HEK293 (cell line): ENCODE results near the gene C16orf78.
A peak's percentile ranks its signal among the peaks of the same experiment; 100 is the strongest.

Experiments
- CTCF ChIA-PET: fragments of 350-600 bp; formaldehyde crosslinking; extraction: SDS; loops from one replicate; lab custom pipeline; 2021; ENCODE audit warnings: antibody characterized with exemption; lab: Yijun Ruan, JAX
- POLR2A ChIA-PET: fragments of 300-600 bp; formaldehyde crosslinking; extraction: SDS; loops from one replicate; lab custom pipeline; 2020; ENCODE audit warnings: antibody characterized with exemption, inconsistent platforms; lab: Yijun Ruan, JAX
- H3K27ac ChIP-seq: fragments of 200-500 bp; sonication (Bioruptor generic); 2 replicates; pipeline ENCODE4 v1.5.1; 2014; ENCODE audit warnings: low read depth, low read length, control low read depth, inconsistent platforms; ENCODE audit errors: extremely low read depth
- H3K36me3 ChIP-seq, 2 experiments: fragments of 200-500 bp in 1 of 2; sonication (Bioruptor generic) in 1 of 2; 1 replicate in 1 of 2; 2 replicates in 1 of 2; pipeline ENCODE4 v1.5.1; 2014 to 2017; ENCODE audit warnings: inconsistent platforms in 2 of 2, low read length in 2 of 2; ENCODE audit not compliant: control insufficient read depth in 2 of 2, insufficient read depth in 1 of 2
- H3K4me1 ChIP-seq: fragments of 200-500 bp; sonication (Bioruptor generic); 2 replicates; pipeline ENCODE4 v1.5.1; 2014; ENCODE audit warnings: mild to moderate bottlenecking, low read length, inconsistent platforms; ENCODE audit not compliant: control insufficient read depth, insufficient read depth
- H3K4me3 ChIP-seq: 2 replicates; pipeline ENCODE4 v1.5.1; 2011; ENCODE audit warnings: low read depth, mild to moderate bottlenecking, control low read depth, low read length, moderate library complexity
- H3K9me3 ChIP-seq: fragments of 200-500 bp; sonication (Bioruptor generic); 2 replicates; pipeline ENCODE4 v1.5.1; 2014; ENCODE audit warnings: low read depth, low read length, inconsistent platforms; ENCODE audit not compliant: control insufficient read depth, insufficient read depth
- CTCF ChIP-seq: fragments of 450-650 bp; formaldehyde crosslinking; IDR thresholded peaks from 2 replicates; pipeline ENCODE4 v1.5.1; 2016; ENCODE audit warnings: missing biosample characterization, missing genetic modification characterization
- GFI1B ChIP-seq: fragments of 450-650 bp; formaldehyde crosslinking; IDR thresholded peaks from 2 replicates; pipeline ENCODE4 v1.5.1; 2016; ENCODE audit warnings: missing biosample characterization, missing genetic modification characterization
- INSM2 ChIP-seq: fragments of 450-650 bp; formaldehyde crosslinking; IDR thresholded peaks from 2 replicates; pipeline ENCODE4 v1.5.1; 2016; ENCODE audit warnings: missing biosample characterization, missing genetic modification characterization
- KLF9 ChIP-seq: fragments of 450-650 bp; formaldehyde crosslinking; IDR thresholded peaks from 2 replicates; pipeline ENCODE4 v1.5.1; 2016; ENCODE audit warnings: missing biosample characterization, missing genetic modification characterization, low read depth
- PATZ1 ChIP-seq: fragments of 450-650 bp; formaldehyde crosslinking; IDR thresholded peaks from 2 replicates; pipeline ENCODE4 v1.5.1; 2016; ENCODE audit warnings: missing biosample characterization, missing genetic modification characterization
- REST ChIP-seq: fragments of 450-650 bp; formaldehyde crosslinking; IDR thresholded peaks from 2 replicates; pipeline ENCODE4 v1.5.1; 2016; ENCODE audit warnings: missing biosample characterization, missing genetic modification characterization
- ZNF16 ChIP-seq: fragments of 450-650 bp; formaldehyde crosslinking; IDR thresholded peaks from 2 replicates; pipeline ENCODE4 v1.5.1; 2016; ENCODE audit warnings: low read depth, missing biosample characterization, missing genetic modification characterization
- ZNF175 ChIP-seq: fragments of 450-650 bp; formaldehyde crosslinking; IDR thresholded peaks from 2 replicates; pipeline ENCODE4 v1.5.1; 2016; ENCODE audit warnings: missing biosample characterization, missing genetic modification characterization
- ZNF426 ChIP-seq: fragments of 450-650 bp; formaldehyde crosslinking; IDR thresholded peaks from 2 replicates; pipeline ENCODE4 v1.5.1; 2017; ENCODE audit warnings: missing biosample characterization, missing genetic modification characterization, mild to moderate bottlenecking, inconsistent platforms, moderate library complexity
- ZNF654 ChIP-seq: fragments of 450-650 bp; formaldehyde crosslinking; IDR thresholded peaks from 2 replicates; pipeline ENCODE4 v1.5.1; 2016; ENCODE audit warnings: low read depth, missing biosample characterization, missing genetic modification characterization
- ZNF658 ChIP-seq: fragments of 450-650 bp; formaldehyde crosslinking; IDR thresholded peaks from 2 replicates; pipeline ENCODE4; 2016; ENCODE audit warnings: missing biosample characterization, missing genetic modification characterization
- ZSCAN4 ChIP-seq: fragments of 450-650 bp; formaldehyde crosslinking; IDR thresholded peaks from 2 replicates; pipeline ENCODE4 v1.5.1; 2017; ENCODE audit warnings: missing biosample characterization, missing genetic modification characterization

The C16orf78 gene

GRCh38 chr16:49350265-49351095 lies 23.1 kb upstream of the C16orf78 start:
- ChIA-PET POLR2A (no interaction called here), CTCF (interaction anchor here (0.6 to 1.7 kb wide), 10 partner anchors 13 to 664 kb away, joined by 3 to 5 read pairs (median 4); no protein-coding TSS in a partner anchor)
- H3K4me1 ChIP-seq: no peaks in the 10 kb centered on the region
- H3K9me3 ChIP-seq: no peaks in the 10 kb centered on the region
- H3K36me3 ChIP-seq: no peaks in the 10 kb centered on the region
- peak; percentile 20; the same call in 1 of the 2 replicates for TF ChIP-seq ZNF16 (tag by site-specific recombination)
- TF ChIP-seq ZSCAN4 (tag by site-specific recombination): peak; percentile 89
- no peak for TF ChIP-seq GFI1B (tag by site-specific recombination)
- peak; percentile 82 for TF ChIP-seq ZNF654 (tag by site-specific recombination)
- TF ChIP-seq CTCF (tag by site-specific recombination): peak; percentile 88
- 0 out of 2 replicates have a peak, but pooled peaks have one; percentile 25 for TF ChIP-seq KLF9 (tag by site-specific recombination)
- TF ChIP-seq ZNF175 (tag by site-specific recombination): no peak
- H3K27ac ChIP-seq: no peak overlapping the region
- H3K4me3 ChIP-seq: no peak overlapping the region

- Histone ChIP-seq H3K9me3 (no peaks in the 10 kb centered on the region), H3K36me3 (no peaks in the 10 kb centered on the region), H3K4me3 (no peak overlapping the region), H3K4me1 (no peaks in the 10 kb centered on the region), H3K27ac (no peak overlapping the region)
- ChIA-PET CTCF (interaction anchor here (0.7 to 2.7 kb wide), 5 partner anchors 29 to 665 kb away, joined by 3 to 23 read pairs (median 4); no protein-coding TSS in a partner anchor), POLR2A (no interaction called here)
- TF ChIP-seq INSM2 (no peak), ZNF658 (tag by site-specific recombination) (no peak), PATZ1 (tag by site-specific recombination) (no peak), REST (0 out of 2 replicates have a peak, but pooled peaks have one; percentile 22), ZNF426 (tag by site-specific recombination) (no peak)
These were observed 22.5 kb upstream of the C16orf78 start for GRCh38 chr16:49351096-49351487.
